Hepatocyte (in vitro differentiated cells): ENCODE results near the gene DYRK1B.

Experiments used
- EZH2 ChIP-seq: fragments of 200-600 bp; sonication (generic); IDR thresholded peaks from 2 replicates; pipeline ENCODE4 v1.6.1; 2016; ENCODE audit warnings: antibody characterized with exemption, mild to moderate bottlenecking, borderline replicate concordance
- EZH2phosphoT487 ChIP-seq: fragments of 200-600 bp; sonication (generic); IDR thresholded peaks from one replicate; pipeline ENCODE4 v1.6.1; 2018; ENCODE audit warnings: antibody characterized with exemption, mild to moderate bottlenecking, low read depth, moderate library complexity; ENCODE audit not compliant: unreplicated experiment, severe bottlenecking
- TF ChIP-seq, protein P1 (sequence below): fragments of 200-600 bp; sonication (generic); IDR thresholded peaks from 2 replicates; pipeline ENCODE4 v1.5.1; 2016; ENCODE audit warnings: antibody characterized with exemption, mild to moderate bottlenecking; ENCODE audit not compliant: poor library complexity

DNA sequence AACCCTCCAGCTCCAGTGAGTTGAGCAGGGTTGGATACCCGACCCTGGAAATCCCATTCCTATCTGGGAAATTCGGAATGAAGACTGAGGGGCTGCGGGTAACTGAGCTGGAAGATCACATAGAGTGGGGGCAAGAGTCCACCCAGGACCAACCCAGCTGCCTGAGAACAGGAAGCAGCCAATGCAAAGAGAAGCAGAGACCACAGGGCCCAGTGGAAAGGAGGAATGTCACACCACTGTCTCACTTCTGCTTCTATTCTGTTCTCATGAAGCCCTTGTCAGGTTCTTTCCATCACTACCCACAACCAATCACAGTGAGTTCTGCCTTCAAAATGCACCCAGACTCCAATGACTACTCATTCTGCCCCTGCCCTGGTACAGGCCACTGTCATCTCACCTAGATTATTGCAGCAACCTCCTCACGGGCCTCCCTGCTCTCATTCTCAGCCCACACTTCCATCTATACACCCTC, 15.3 kb downstream of the DYRK1B start:
- TF ChIP-seq, protein P1, sequence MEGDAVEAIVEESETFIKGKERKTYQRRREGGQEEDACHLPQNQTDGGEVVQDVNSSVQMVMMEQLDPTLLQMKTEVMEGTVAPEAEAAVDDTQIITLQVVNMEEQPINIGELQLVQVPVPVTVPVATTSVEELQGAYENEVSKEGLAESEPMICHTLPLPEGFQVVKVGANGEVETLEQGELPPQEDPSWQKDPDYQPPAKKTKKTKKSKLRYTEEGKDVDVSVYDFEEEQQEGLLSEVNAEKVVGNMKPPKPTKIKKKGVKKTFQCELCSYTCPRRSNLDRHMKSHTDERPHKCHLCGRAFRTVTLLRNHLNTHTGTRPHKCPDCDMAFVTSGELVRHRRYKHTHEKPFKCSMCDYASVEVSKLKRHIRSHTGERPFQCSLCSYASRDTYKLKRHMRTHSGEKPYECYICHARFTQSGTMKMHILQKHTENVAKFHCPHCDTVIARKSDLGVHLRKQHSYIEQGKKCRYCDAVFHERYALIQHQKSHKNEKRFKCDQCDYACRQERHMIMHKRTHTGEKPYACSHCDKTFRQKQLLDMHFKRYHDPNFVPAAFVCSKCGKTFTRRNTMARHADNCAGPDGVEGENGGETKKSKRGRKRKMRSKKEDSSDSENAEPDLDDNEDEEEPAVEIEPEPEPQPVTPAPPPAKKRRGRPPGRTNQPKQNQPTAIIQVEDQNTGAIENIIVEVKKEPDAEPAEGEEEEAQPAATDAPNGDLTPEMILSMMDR: no peak
- TF ChIP-seq EZH2: no peak
- no peak for TF ChIP-seq EZH2phosphoT487
